HG02678 (cell line): ENCODE data around the gene RPL34.
A peak's percentile ranks its signal among the peaks of the same experiment; 100 is the strongest.

Experiments
- ATAC-seq: cut with Tn5 transposase; IDR thresholded peaks from one replicate; pipeline ENCODE4 v1.9.1; 2021; ENCODE audit warnings: mild to moderate bottlenecking, moderate library complexity; ENCODE audit not compliant: unreplicated experiment

The RPL34 gene

GRCh38 chr4:108622828-108623227 is 2.5 kb downstream of the RPL34 start:
- ATAC-seq: no peak

- ATAC-seq: no peak
Measured at GRCh38 chr4:108624263-108625056, 4.1 kb downstream of the RPL34 start.

GRCh38 chr4:108626056-108626455 is 5.7 kb downstream of the RPL34 start:
- ATAC-seq: no peak

GRCh38 chr4:108628411-108628810 is 8.0 kb downstream of the RPL34 start:
- no peak for ATAC-seq

- no peak for ATAC-seq
Measured at GRCh38 chr4:108635070-108635655, 14.8 kb downstream of the RPL34 start.

GRCh38 chr4:108636246-108636645 is 15.9 kb downstream of the RPL34 start:
- ATAC-seq: no peak

- no peak for ATAC-seq
Measured at GRCh38 chr4:108637856-108638255, 17.5 kb downstream of the RPL34 start.

- no peak for ATAC-seq
Measured at GRCh38 chr4:108644237-108644636, 23.9 kb downstream of the RPL34 start.

GRCh38 chr4:108646706-108647105 is 26.3 kb downstream of the RPL34 start:
- ATAC-seq: no peak

GRCh38 chr4:108649863-108650211 is 29.5 kb downstream of the RPL34 start:
- peak; percentile 12 for ATAC-seq

GRCh38 chr4:108650212-108651013 is 30.0 kb downstream of the RPL34 start, which contains the start of gene OSTC:
OSTC (plus strand) TSS chr4:108650599; CDS start chr4:108650656, 57 bp downstream.
- ATAC-seq: peak; percentile 94

GRCh38 chr4:108651014-108651791 is 30.8 kb downstream of the RPL34 start:
- ATAC-seq: peak; percentile 18

- ATAC-seq: no peak
Measured at GRCh38 chr4:108662629-108663028, 42.3 kb downstream of the RPL34 start.

- ATAC-seq: no peak
Measured at GRCh38 chr4:108674356-108674977, 54.1 kb downstream of the RPL34 start.
